Epidermal melanocyte (primary cell): Measurements from ENCODE around the gene CZIB.

Source experiments
- DNase-seq: peaks from one replicate; pipeline ENCODE4 v3.0.0; 2011; ENCODE audit warnings: low spot score; ENCODE audit not compliant: insufficient read length

CZIB gene

DNA sequence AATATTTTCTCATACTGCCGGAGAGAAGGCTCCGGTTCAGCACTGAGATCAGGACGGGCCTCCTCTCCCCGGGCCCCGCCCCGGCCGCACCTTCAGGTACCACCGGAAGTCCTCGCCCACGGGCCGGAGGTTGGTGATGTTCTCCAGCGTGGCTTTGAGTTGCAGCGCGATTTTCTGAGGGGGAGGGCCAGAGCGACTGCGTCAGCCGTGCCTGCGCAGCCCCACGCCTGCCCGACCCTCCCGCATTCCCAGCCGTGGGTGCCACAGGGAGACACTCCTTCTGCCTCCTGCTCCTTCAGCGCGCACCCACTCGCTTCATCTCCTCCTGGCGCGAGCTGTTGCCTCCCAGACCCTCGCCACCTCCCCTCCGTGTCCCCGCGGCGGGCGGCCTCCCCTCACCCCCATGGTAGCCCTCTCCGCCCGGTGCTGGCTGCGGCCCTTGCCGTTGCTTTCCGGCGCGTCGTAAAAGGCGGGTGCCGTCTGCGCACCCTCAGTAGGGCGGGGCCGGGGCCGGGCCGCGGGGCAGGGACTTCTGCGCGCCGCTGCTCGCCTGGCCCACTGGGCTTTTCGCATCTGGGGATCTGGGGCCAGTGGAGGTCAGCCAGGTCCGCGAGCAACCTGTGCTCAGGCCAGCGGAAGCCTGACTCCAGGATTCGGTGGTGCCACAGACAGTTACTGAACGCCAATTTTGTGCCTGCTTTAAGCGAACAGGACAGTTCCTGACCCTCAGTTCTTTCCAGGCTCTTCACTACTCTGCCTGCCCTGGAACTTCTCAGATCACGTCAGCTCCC lies at the start of gene CZIB:
Gene CZIB (minus strand): TSS at position 464 of the 791 bp plus-strand sequence. CDS start 59 bp downstream, at position 405.
- peak; percentile 72 for DNase-seq

DNA sequence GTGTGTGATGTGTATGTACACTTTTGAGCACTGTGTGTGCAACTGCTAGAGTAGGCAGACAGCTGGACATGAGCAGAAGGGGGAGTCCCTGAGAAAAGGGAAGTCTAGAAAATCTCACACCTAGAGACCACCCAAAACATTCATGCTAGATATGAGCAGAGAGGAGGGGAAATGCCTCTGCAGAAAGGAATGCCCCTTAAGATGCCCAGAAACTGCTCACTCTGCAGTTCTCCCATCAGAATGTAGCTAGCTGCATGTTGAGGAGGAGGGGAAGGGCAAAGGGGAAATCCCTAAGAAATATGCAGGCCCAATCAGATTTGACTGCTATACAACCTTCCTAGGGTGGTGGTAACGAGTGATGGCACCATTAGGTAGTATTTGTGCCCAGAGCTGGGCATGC lies 49.7 kb upstream of the CZIB start:
- DNase-seq = no peak

DNA sequence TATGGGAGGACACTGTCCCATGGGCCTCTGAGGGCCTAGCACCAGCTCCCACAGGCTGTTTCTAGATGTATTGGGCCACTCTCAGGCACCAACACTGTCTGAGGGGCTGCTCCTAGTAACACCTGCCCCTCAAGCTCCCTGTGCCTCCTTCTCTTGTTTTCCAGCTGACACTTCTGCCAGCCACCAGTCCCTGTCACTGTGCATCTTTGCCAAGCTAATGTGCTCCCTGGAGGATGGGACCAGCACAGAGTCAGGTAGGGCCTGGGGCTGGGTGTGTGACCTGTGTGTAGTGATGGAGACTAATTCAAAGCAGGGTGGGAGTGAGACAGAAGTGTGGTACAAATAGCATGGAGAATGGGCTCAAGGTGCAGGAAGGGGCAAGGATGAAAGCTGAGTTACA lies 47.3 kb upstream of the CZIB start:
- no peak for DNase-seq

DNA sequence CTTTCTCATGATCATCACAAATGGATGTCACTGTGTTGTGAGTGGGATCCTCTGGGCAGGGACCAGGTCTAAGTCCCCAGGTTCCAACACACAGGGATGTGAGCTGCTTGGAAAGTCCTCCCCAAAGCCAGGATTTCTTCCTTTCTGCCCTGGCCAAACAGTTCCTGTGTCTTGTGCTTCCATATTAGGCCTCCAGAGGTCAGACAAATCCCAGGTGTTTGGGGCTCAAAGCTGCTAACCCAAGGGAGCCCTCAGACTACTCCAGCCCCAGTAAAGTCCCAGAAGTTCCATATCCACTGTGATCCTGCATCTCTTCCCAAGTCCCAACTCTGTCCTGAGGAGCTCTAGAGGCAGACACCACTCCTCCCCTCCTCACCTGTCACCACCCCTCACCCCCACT lies 45.6 kb upstream of the CZIB start:
- DNase-seq = no peak

DNA sequence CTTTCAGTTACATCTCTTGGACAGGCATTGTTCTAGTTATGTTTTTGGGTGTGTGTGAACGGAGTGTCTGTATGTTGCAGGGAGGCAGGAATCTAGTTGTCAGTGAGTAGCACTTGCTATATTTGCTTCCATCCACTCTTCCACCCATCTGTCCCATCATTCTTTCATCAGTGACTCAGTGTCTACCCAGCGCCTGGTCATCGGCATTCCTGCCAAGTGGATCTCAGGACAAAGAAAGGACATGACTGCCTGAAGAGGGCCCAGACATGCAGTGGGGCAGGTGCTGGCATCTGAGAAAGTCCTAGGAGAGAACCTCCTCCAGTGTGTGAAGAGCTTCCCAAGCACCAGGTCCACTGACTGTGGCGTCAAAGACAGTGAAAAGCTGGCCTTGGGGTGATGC lies 45.1 kb upstream of the CZIB start:
- DNase-seq = no peak

DNA sequence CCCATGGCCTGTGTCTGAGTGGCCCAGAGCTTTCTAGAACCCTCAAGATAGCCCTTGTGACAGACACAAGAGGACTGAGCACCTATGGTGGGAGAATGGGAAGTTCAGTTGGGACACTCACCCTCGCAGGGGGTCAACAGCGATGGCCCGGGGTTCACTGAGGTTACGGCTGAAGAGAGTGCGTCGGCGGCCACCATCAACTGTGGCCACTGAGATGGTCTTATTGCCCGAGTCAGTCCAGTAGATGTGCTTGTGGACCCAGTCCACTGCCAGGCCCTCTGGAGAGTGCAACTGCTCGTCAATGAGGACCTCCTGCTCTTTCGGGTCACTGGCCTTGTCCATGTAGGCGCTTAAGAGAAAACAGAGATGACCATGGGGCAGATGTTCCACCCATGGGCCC lies 43.6 kb upstream of the CZIB start:
- DNase-seq = no peak

DNA sequence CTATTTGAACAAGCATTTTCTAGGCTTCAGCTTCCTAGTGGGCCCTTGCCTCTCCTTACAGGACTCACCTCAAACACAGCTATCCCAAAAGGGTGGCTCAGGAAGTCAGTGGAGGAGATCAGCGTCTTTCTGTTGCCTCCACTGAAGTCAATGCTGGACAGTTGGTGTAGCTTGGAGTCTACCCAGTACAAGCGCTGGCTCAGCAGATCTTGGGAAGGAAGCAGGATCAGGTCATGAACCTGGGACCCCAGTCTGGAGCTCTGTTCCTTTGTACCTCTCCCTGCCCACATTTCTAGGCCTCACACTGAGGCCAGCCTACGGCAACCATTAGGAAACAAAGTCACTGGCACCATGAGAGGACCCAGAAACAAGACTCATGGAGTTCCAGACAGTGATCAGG lies 41.6 kb upstream of the CZIB start:
- no peak for DNase-seq

DNA sequence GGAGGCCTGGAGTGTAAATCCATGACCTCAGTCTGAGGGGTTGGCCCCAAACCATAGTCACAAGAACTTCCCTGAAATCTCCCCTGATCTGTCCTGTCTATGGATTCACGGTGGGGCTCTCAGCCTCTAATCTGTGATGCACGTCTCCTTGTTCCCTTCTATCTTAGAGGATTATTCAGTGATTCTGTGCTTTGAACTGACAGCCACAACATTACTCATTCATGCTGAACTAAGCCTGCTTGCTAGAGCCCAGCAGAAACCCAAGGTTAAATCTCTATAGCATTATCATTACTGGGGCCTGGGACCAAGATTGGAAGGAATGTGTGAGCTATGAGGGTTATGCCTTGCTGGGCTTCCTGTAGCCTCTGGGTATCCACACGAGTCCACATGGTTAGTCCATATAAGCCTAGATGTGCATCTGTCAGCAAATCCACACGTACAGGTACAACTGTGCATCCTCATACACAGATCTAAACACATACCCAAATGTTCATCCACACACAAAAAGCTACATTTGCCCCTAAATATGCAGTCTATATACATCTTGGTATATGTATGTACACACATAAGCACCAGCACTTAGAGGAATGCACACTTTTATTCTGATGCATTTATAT lies 40.3 kb upstream of the CZIB start:
- DNase-seq = no peak

DNA sequence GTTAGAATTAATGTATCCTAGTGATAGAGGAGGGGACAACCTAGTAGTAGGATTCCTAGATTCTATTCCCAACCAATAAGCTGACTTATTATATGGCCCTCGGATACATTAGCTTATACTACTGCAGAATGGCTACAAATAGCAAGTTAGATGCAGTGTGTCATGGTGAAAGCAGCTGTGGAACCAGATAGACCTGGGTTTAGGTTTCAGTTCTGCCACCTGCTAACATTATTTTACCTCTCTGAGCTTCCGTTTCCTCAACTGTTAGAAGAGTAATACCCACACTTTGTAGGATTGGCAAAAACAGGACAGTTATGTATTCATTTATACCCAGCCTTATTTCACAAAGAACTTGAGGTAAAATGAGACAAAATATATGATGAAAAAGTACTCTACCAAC lies 39.5 kb upstream of the CZIB start:
- no peak for DNase-seq

DNA sequence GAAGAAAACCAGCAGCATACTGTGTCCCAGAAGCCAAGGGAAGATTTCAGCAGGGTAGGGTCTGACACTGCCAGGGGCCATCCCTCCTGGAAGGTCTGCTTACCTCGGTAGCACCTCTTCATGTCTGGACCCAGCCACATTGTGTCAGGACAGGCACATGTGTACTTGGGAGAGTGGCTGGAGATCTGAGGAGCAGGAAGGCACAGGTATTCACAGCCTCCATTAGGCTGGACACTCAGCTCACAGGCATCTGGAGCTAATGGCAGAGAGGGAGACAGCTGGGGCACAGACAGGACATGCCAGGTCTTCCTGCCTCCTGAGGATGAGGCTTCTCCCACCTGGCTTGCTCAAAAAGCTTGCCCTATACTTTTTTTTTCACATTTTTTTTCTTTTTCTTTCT lies 37.8 kb upstream of the CZIB start:
- no peak for DNase-seq

DNA sequence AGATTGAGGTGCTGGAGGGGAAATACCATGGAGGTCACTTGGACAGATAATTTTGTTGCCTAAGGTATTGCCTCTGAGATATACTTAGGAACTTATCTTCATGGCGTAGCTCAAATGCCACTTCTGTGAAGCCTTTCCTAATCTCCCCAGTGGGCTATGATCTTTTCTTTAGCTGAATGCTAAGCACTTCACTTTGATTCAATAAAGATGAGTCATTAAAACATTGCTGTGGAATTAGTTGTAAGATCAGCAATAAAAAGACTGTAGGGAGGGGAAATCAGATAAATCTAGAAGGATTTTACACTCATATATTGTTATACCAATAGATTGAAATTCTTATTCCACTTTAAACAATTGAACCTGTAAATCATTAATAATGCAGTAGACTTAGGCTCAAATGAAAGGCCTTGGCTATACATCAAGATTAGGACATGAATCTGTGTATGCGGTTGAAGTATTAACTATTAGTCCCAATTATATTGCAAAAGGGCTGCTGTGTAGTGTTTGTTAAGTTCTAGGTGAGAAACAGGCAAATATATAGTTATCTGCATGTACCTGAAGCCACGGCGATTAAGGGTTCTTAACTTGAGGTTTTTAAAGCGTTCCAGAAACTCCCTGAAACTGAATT lies 37.1 kb upstream of the CZIB start:
- DNase-seq = no peak

DNA sequence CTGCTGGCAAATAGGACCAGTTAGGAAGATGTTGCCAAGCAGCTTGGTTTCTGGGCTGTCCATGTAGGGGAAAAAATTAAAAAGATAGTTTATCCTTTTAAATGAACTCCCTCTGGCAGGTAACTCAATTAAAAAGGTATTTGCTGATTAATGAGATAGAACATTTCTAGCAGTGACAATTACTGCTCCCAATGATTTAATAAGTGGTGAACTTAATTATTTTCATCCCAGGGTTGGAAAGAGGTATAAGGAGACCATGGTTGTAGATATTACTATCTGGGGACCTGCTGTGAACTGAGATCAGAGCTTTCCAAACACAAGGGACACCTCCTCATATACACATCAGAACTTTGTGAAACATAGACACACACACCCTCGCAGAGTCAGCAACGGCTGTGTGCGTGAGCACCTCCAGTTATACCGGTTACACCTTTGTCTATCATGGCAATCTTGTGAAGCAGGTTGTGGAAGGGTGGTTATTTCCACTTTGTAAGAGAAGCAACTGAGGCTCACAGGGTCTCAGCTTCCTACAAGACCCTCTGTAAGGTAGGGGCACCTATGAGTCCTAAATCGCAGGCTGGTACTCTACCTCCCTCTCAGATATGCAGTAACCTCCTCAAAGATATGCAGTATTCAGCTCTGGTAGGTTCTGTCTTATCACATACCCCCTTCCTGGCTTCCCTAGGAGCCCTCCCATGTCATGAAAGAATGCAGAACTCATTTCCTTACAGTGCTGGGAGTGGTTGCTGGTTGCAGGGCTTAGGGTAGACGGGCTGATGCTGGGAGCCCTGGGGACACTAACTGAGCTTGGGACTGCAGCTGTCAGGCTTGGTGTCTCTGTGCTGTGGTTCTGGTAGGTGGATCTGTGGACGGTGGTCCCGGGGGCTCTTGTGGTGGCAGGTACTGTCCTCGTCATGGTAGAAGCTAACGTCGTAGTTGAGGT lies 36.3 kb upstream of the CZIB start:
- no peak for DNase-seq

DNA sequence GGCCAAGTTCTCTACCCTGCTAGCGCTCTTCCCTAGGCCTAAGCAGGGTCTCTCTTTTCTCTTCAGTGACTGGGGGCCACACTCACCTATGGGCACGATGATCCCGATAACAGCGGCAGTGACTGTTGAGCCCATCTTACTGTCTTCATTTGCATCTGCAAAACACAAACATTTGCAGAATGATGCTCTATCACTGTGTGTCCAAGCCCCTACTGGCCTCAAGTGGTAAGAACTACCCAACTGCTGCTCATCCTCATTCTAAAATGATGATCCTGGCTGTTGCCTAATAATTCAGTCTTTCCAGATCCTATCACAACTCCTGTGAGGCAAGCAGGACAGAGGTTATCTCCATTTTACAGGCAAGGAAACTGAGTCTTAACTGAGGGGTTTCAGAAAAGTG lies 34.6 kb upstream of the CZIB start:
- no peak for DNase-seq

DNA sequence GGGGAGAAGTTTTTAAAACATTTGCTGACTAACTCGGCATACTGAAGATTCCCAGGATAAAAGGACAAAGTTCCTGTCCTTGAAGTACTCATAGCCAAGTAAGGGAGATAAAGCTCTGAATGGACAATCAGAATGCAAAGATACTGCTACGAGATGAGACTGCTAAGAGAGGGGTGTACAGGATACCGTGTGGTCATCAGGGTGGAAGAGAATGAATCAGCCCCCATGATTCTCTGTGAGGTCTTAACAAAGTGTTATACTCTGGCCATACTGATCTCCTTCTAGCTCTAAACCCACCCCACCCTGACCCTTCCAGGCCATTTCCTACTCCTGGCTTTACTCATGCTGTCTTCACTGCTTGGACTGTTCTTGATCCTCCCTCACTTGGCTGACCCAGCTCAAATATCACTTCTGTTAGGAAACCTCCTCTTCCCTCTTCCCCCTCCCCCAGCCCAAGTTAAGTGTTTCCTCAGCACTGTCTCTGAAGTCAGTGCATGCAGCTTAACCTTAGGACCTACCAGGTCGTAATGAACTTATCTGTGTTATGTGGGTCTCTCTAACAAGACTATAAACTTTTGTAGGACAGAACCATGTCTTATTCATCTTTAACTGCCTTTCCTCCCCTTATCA lies 33.7 kb upstream of the CZIB start:
- no peak for DNase-seq

DNA sequence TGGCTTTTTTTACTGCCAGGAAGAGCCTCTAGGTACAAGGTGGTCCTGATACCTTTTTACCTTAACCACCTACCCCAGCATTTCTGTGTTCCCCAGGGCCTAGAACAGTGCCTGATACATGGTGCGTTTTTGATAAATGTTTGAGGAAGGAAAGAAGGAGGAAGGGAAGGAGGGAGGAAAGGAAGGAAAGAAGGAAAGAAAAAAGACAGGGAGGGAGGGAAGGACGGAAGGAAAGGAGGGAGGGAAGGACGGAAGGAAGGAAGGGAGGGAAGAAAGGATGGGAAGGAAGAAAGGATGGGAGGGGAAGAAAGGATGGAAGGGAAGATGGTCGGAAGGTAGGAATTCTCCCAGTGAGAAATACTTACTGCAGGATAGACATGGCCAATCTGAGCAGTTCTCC lies 29.9 kb upstream of the CZIB start:
- no peak for DNase-seq

DNA sequence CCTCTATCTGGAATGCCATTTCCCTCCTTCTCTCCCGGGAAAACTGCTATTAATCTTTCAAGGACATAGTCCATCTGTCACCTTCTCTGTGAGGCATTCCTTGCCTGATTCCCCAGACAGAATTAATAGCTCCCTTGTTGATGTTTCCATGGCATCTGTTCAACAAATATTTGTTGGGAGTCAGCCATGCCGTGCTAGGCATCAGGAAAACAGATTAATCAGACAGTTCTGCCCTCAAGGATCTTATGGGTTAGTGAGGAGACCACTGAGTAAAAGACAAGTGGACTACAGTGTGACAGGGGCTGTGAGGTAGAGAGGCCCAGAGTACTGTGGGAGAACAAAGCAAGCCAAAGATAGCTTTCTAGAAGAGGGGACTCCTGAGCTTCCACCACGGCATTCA lies 29.3 kb upstream of the CZIB start:
- DNase-seq = peak; percentile 34

DNA sequence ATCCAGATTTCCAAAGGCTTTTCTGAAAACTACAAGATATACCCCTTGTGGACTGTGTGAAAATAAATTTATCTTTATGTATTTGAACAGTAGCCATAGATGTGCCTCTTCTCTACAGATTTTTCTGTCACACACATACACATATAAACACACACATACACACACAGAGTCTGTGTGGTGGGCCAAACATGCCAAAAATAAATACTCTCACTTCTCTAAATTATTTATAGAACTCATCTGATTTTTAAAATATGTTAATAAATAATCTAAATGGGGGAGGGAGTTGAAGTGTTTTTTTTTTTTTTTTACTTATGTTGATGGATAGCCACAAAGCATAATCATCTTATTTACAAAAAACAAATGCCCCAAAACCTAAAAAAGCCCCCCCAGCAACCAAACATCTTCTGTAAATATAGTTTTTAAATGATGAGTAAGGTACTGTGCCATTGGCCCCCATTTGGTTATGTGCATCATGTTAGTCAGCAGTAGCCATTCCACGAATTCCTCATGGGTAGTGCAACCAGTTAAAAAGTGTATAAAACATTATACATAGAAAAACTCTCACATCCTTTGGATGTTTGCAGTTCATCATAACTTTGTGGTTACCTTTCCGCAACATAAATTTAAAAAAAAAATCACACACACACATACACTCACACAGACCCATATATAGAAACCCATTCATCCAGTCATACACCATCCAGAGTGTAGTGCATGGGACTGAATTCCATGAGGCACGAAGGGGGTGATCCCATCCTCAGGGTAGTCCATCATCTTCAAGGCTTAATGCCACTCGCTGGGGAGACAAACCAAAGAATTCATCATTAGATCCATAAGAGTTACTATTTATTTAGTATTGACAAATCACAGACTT lies 26.1 kb upstream of the CZIB start:
- DNase-seq = no peak

DNA sequence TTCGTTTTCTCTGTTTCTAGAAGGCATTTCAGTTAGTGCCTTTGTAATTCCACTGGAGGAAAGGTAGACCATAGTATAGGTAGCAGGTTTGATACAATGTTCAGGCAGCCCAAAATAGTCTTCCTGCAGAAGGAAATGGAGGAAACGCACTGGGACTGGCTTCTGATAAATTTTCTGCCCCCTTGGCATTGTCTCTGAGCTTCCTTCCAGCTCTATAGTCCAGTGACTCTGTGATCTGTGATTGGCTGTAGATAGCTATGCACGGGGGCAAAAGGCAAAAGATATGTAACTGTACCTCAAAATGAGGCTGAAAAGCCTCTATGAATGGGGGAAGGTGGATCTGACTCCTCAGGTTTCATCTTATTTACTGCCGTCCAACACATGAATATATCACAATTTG lies 23.7 kb upstream of the CZIB start:
- DNase-seq = no peak

DNA sequence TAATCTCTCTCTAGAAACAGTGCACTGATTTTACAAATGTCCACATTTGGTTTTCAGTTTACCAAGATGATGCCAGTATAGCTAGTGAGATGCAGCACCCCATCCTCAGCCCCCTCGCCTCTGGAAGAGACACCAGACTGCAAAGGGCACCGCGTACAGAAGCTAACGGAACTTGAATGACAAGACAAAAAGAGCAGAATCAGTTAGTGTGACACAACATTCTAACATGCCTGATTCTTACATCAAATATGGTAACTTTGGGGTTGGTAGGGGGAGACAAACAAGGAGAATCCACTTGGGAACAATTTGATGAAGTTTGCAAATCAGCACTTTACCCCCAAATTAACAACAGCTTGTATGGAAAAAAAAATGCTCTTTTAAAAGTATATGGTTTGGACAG lies 21.9 kb upstream of the CZIB start:
- no peak for DNase-seq

DNA sequence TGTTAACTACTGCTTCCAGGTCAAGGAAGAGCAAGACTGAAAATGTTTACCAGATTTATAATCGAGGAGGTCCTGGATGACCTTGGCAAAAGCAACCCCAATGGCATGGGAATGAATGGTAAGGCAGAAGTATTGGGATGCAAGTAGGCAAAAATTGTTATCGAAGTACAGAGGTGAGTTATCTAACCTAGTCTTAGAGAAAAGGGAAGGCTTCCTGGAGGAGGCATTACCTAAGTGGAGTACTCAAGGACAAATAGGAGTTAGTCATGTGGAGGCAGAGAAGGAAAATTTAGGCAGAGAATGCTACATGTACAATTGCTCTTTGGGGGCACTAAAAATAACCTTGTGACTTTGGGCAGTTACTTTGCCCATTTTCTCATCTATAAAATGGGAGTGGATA lies 21.4 kb upstream of the CZIB start:
- no peak for DNase-seq
